Tibial artery (tissue), 4 donors: ENCODE data around the gene BACH1.
"Not testable (repeated sequence)": the region's sequence is repeated elsewhere in the genome, so short reads cannot be mapped to it uniquely, and the experiment has no call there.

ENCODE experiments used
- DNase-seq, 2 donors: peaks; one replicate each; pipeline ENCODE4 v3.0.0-alpha.2; 2019
- H3K27ac ChIP-seq, 2 donors: fragments of 200-600 bp; sonication (generic) in 1 of 2; 1 replicate in 1 of 2; 2 replicates in 1 of 2; pipeline ENCODE4 v1.5.1; 2018 to 2019; ENCODE audit warnings: mild to moderate bottlenecking in 1 of 2
- H3K27me3 ChIP-seq, 2 donors: fragments of 200-600 bp; sonication (generic) in 1 of 2; one replicate each; pipeline versions ENCODE4 v1.5.1 to v1.6.0; 2016 to 2019
- H3K36me3 ChIP-seq, 3 donors: fragments of 200-600 bp; sonication (generic) in 2 of 3; one replicate each; pipeline ENCODE4 v1.5.1; 2016 to 2019; ENCODE audit warnings: mild to moderate bottlenecking in 2 of 3
- H3K4me1 ChIP-seq, 4 donors: fragments of 200-600 bp; sonication (generic) in 2 of 4; 1 replicate in 3 of 4; 2 replicates in 1 of 4; pipeline ENCODE4 v1.5.1; 2016 to 2019
- H3K4me3 ChIP-seq, 2 donors: fragments of 200-600 bp; sonication (generic) in 1 of 2; 1 replicate in 1 of 2; 2 replicates in 1 of 2; pipeline ENCODE4 v1.5.1; 2018 to 2019; ENCODE audit warnings: mild to moderate bottlenecking in 2 of 2
- H3K9me3 ChIP-seq, 3 donors: fragments of 200-600 bp; sonication (generic) in 1 of 3; one replicate each; pipeline ENCODE4 v1.5.1; 2016 to 2019
- CTCF ChIP-seq, 2 experiments: fragments of 200-600 bp in 1 of 2; fragments of 450-650 bp in 1 of 2; IDR thresholded peaks; one replicate each; pipeline ENCODE4 v1.5.1; 2017 to 2019; ENCODE audit warnings: antibody characterized with exemption in 2 of 2, mild to moderate bottlenecking in 1 of 2, moderate library complexity in 1 of 2
- intact Hi-C: fragments of 100-400 bp; cut with DNase I; formaldehyde crosslinking; loops from one replicate; pipeline ENCODE4 v1.15.0; 2023; ENCODE audit warnings: low total_unique reads

The BACH1 gene

GRCh38 chr21:29298348-29299045 is at the start of gene BACH1:
Gene BACH1, plus strand, starts transcription at chr21:29298922. Its CDS starts 22,359 bp downstream, at chr21:29321281.
- peak; percentile 86 to 93 for DNase-seq
- Histone ChIP-seq H3K27ac (peak within 1 kb of the TSS; percentile 84 to 96), H3K36me3 (no peaks in the 10 kb centered on the region), H3K9me3 (no peaks in the 10 kb centered on the region), H3K4me3 (peak within 1 kb of the TSS; percentile 83 to 86), H3K27me3 (no peaks in the 10 kb centered on the region), H3K4me1 (peaks cover 0 to 44% (median 23%) of the 10 kb centered on the region in 4 donors)
- TF ChIP-seq CTCF (IDR thresholded peaks at IDR 0.05): peak; percentile 20 to 32
- intact Hi-C loops: loop anchor here (5.0 to 10.0 kb wide), 3 partner anchors 49 to 211 kb away; no protein-coding TSS in a partner anchor

GRCh38 chr21:29249289-29249688 is 49.4 kb upstream of the BACH1 start:
- H3K27me3 ChIP-seq: not testable (repeated sequence)

GRCh38 chr21:29250636-29251035 is 48.1 kb upstream of the BACH1 start:
- Histone ChIP-seq H3K27me3 (no peaks in the 10 kb centered on the region), H3K4me1 (no peaks in the 10 kb centered on the region), H3K4me3 (no peak overlapping the region), H3K27ac (no peak overlapping the region), H3K36me3 (no peaks in the 10 kb centered on the region), H3K9me3 (peaks cover 0 to 19% (median 15%) of the 10 kb centered on the region in 3 donors)
- no peak for TF ChIP-seq CTCF (IDR thresholded peaks at IDR 0.05)
- intact Hi-C loops: no loop called here
- DNase-seq: no peak

More at GRCh38 chr21:29249289-29249688, 49.4 kb upstream of the BACH1 start:
- H3K4me3 ChIP-seq, H3K27ac ChIP-seq, H3K4me1 ChIP-seq, H3K36me3 ChIP-seq, intact Hi-C loops, DNase-seq: not testable (repeated sequence)
- peaks cover 0 to 14% (median 12%) of the 10 kb centered on the region in 3 donors for H3K9me3 ChIP-seq

GRCh38 chr21:29253861-29254260 is 44.9 kb upstream of the BACH1 start:
- intact Hi-C loops, H3K27me3 ChIP-seq, DNase-seq, H3K36me3 ChIP-seq, H3K4me3 ChIP-seq, H3K4me1 ChIP-seq, H3K27ac ChIP-seq: not testable (repeated sequence)
- H3K9me3 ChIP-seq: peaks cover 0 to 19% (median 15%) of the 10 kb centered on the region in 3 donors

- DNase-seq: no peak
These were observed 44.2 kb upstream of the BACH1 start for GRCh38 chr21:29254550-29254949.

GRCh38 chr21:29256126-29256910 is 42.4 kb upstream of the BACH1 start:
- H3K4me1 ChIP-seq: peaks cover 0 to 4% (median 2%) of the 10 kb centered on the region in 4 donors
- intact Hi-C loops: no loop called here
- peaks cover 0 to 19% (median 15%) of the 10 kb centered on the region in 3 donors for H3K9me3 ChIP-seq
- DNase-seq: no peak
- TF ChIP-seq CTCF (IDR thresholded peaks at IDR 0.05): no peak
- H3K27me3 ChIP-seq: no peaks in the 10 kb centered on the region
- H3K27ac ChIP-seq: no peak overlapping the region
- H3K36me3 ChIP-seq: no peaks in the 10 kb centered on the region
- no peak overlapping the region for H3K4me3 ChIP-seq

More at GRCh38 chr21:29254550-29254949, 44.2 kb upstream of the BACH1 start:
- Histone ChIP-seq H3K27me3 (no peaks in the 10 kb centered on the region), H3K36me3 (no peaks in the 10 kb centered on the region), H3K4me1 (peaks cover 0 to 4% (median 2%) of the 10 kb centered on the region in 4 donors), H3K4me3 (no peak overlapping the region), H3K9me3 (peaks cover 0 to 19% (median 15%) of the 10 kb centered on the region in 3 donors), H3K27ac (no peak overlapping the region)
- no peak for TF ChIP-seq CTCF (IDR thresholded peaks at IDR 0.05)
- intact Hi-C loops: no loop called here
